ENCODE measurements around the gene LY6G5B. TPM values are rescaled to one million over a fixed set of nuclear protein-coding genes. Genes with fewer than 3 reads are reported as not detected.
"Not testable (repeated sequence)": the region's sequence is repeated elsewhere in the genome, so short reads cannot be mapped to it uniquely, and the experiment has no call there.

LY6G5B gene
- total RNA-seq, 1 donor from 2014 or later, result 3.9 TPM

GRCh38 chr6:31707701-31708100, 37.9 kb downstream of the LY6G5B start:
- intact Hi-C loops (cut with micrococcal nuclease), result no loop called here
- DNase-seq (no peak), ATAC-seq (no peak)

- intact Hi-C loops (cut with micrococcal nuclease), result no loop called here
- ATAC-seq, result no peak
Measured at GRCh38 chr6:31708224-31708623, 38.4 kb downstream of the LY6G5B start.

GRCh38 chr6:31709157-31709556, 39.4 kb downstream of the LY6G5B start:
- ATAC-seq; intact Hi-C loops (cut with micrococcal nuclease); DNase-seq: not testable (repeated sequence)

More at GRCh38 chr6:31708224-31708623, 38.4 kb downstream of the LY6G5B start:
- no peak for DNase-seq

GRCh38 chr6:31710523-31711219, 40.9 kb downstream of the LY6G5B start:
- intact Hi-C loops (cut with micrococcal nuclease), result no loop called here
- no peak for DNase-seq
- no peak for ATAC-seq

- no peak for ATAC-seq
- DNase-seq, result no peak
- intact Hi-C loops (cut with micrococcal nuclease), result no loop called here
Measured at GRCh38 chr6:31711233-31711632, 41.5 kb downstream of the LY6G5B start.

- ATAC-seq (peak; percentile 70), DNase-seq (no peak)
- intact Hi-C loops (cut with micrococcal nuclease), result no loop called here
Measured at GRCh38 chr6:31712296-31712695, 42.5 kb downstream of the LY6G5B start.

- ATAC-seq, result no peak
- intact Hi-C loops (cut with micrococcal nuclease), result no loop called here
- no peak for DNase-seq
Measured at GRCh38 chr6:31713465-31713864, 43.7 kb downstream of the LY6G5B start.

- intact Hi-C loops (cut with micrococcal nuclease), result no loop called here
- ATAC-seq (no peak), DNase-seq (no peak)
Measured at GRCh38 chr6:31713991-31714684, 44.4 kb downstream of the LY6G5B start.

- intact Hi-C loops (cut with micrococcal nuclease), result no loop called here
- no peak for DNase-seq
- ATAC-seq, result no peak
Measured at GRCh38 chr6:31715022-31715958, 45.5 kb downstream of the LY6G5B start, which contains the start of gene LY6G6D. Gene LY6G6D, plus strand, starts transcription at chr6:31715348. Its CDS starts 8 bp downstream, at chr6:31715356.

GRCh38 chr6:31717499-31718222, 47.9 kb downstream of the LY6G5B start:
- no peak for ATAC-seq
- intact Hi-C loops (cut with micrococcal nuclease), result no loop called here
- no peak for DNase-seq

GRCh38 chr6:31718265-31718664, 48.5 kb downstream of the LY6G5B start:
- DNase-seq (no peak), ATAC-seq (no peak)
- intact Hi-C loops (cut with micrococcal nuclease), result no loop called here

GRCh38 chr6:31719001-31719400, 49.2 kb downstream of the LY6G5B start:
- DNase-seq, result no peak
- intact Hi-C loops (cut with micrococcal nuclease), result no loop called here
- no peak for ATAC-seq

GRCh38 chr6:31720196-31720770, 50.5 kb downstream of the LY6G5B start:
- ATAC-seq (no peak), DNase-seq (no peak)
- intact Hi-C loops (cut with micrococcal nuclease), result no loop called here

- DNase-seq, result no peak
- intact Hi-C loops (cut with micrococcal nuclease), result no loop called here
- ATAC-seq, result no peak
Measured at GRCh38 chr6:31721351-31722020, 51.7 kb downstream of the LY6G5B start, which contains the start of gene LY6G6C. Gene LY6G6C, minus strand, starts transcription at chr6:31721746. Its CDS starts 67 bp downstream, at chr6:31721679.

- no peak for DNase-seq
- ATAC-seq, result no peak
- intact Hi-C loops (cut with micrococcal nuclease), result no loop called here
Measured at GRCh38 chr6:31722173-31722572, 52.4 kb downstream of the LY6G5B start.
